T-helper 1 cell treated with Interleukin-12 subunit alpha and Interleukin-12 subunit beta and Interleukin-4 antibody, amounts not matched to agents 30 ng/mL and 1 ng/mL, for 36 hours (primary cell): ENCODE results near the gene PTPRU. TPM values are rescaled to one million over a fixed set of nuclear protein-coding genes. Genes with fewer than 3 reads are reported as not detected.
"Not testable (repeated sequence)": the region's sequence is repeated elsewhere in the genome, so short reads cannot be mapped to it uniquely, and the experiment has no call there.

ENCODE experiments used
- intact Hi-C: fragments of 100-400 bp; cut with micrococcal nuclease; formaldehyde crosslinking; loops from one replicate; pipeline ENCODE4 v1.15.1; 2024
- total RNA-seq: library from RNA; stranded (reverse); gene quantifications from 2 replicates; pipeline ENCODE4 v1.2.3, GENCODE V29; 2022

PTPRU gene
- total RNA-seq, 1 donor from 2014 or later: 0.71 TPM

DNA sequence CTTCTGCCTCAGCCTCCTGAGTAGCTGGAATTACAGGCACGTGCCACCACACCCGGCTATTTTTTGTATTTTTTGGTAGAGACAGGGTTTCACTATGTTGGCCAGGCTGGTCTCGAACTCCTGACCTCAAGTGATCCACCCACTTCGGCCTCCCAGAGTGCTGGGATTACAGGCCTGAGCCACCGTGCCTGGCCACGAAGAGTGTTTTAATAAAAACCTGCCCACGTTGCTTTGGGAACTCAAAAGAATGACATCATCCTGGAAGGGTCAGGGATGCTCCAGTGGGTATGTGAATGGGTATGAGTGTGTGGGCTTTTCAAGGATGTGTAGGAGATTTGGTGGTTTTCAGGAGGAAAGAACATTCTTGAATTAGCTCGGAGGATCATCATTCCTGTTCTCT lies 78.4 kb downstream of the PTPRU start:
- intact Hi-C loops: not testable (repeated sequence)

DNA sequence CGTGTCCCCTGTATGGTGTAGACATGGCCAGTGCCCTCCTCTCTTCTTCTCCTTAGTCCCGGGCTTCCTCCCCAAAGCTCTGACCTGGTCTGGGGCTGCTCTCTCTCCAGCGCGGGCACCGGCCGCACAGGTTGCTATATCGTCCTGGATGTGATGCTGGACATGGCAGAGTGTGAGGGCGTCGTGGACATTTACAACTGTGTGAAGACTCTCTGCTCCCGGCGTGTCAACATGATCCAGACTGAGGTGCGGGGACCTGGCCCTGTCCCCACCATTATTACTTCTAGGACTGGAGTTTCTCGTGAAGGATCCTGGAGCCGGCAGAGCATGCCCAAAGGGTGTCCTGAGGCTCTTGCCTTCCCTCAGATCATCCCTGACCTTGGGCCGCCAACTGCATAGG lies 78.9 kb downstream of the PTPRU start:
- intact Hi-C loops: no loop called here

DNA sequence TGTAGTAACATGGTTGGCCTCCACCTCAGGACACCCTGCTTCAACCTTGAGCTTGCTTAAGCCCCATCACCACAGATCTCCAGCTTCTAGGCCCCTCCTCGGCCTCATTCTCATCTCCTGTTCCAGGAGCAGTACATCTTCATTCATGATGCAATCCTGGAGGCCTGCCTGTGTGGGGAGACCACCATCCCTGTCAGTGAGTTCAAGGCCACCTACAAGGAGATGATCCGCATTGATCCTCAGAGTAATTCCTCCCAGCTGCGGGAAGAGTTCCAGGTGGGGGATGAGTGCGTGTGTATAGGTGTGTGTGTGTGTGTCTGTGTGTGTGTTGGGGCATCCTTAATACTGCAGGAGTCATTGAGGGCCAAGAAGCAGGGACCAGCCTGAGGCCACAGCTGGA lies 79.6 kb downstream of the PTPRU start:
- intact Hi-C loops: no loop called here

DNA sequence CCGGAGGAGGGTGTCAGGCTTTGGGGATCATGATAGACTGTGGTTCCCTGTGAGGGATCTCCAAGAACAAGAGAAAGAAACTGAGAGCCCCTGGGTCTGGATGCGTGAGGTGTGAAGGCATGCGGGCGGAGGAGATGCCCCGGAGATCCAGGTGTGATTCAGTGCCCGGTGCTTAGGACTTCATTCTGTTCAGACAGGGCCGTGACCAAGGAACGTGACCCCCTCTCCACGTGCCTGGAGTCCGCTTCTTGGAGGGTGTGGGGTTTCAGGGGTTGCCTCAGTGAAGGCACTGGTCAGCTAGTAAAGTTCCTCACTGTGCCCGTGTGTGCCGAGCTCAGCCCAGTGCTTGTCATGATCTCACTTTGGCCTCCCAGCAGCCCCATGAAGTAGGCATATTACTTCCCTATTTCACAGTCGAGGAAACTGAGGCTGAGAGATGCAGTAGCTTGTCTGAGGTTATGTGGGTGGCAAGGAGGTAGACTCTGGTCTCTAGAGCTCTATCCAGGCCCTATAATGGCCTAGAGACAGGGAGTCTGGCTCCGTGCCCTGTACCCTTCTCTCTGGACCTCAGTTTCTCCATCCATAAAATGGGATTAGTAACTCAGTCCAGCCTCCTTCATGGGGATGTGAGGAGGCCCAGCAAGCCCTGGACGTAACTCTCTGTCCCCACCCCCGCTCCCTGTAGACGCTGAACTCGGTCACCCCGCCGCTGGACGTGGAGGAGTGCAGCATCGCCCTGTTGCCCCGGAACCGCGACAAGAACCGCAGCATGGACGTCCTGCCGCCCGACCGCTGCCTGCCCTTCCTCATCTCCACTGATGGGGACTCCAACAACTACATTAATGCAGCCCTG lies 81.0 kb downstream of the PTPRU start:
- intact Hi-C loops: no loop called here

DNA sequence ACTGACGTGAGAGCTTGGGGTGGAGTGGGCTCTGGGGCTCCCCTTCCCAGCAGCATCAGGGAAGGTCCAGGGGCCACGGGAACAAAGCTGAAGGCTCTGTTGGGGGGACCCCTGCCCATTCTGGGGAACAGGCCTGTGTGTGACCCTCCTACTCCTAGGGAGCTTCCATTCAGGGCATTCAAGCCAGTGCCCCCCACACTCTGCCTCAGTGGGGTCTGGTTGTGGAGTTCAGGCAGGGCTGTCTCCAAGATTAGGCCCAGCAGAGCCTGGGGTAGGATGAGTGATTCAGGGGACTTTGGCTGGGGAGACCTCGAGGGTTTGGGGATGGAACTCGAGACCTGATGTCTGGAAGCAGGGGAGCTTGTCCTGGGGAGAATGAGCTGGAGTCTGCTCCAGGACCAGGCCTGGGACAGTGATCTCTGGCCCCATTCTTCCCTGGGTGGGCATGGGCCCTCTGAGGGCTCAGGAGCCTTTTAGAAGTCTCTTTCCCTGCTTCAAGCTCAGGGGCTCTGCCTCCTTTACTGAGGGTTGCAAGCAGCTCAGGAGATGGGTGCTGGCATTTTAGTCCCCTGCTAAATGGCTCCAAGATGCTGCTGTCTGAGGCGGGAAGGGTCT lies 81.7 kb downstream of the PTPRU start:
- intact Hi-C loops: no loop called here

DNA sequence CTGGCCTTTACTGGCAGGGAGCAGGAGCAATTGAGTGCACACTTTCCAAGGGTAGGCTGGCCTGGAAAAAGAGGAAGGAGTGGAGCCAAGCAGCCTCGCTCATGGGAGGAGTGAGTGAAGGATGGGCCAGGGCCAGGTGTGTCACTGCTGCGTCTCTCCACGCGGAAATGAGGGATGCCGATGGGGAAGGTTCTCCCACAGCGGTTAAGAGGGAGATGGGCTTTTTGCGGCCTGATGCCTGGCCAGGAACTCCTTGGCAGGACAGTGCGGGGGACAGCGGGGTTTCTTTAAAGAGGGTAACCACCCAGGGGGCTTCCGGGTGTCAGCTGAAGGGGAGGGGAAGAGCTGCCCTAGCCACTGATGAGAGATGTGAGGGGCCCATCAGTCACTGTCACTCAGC lies 82.4 kb downstream of the PTPRU start:
- intact Hi-C loops: no loop called here

DNA sequence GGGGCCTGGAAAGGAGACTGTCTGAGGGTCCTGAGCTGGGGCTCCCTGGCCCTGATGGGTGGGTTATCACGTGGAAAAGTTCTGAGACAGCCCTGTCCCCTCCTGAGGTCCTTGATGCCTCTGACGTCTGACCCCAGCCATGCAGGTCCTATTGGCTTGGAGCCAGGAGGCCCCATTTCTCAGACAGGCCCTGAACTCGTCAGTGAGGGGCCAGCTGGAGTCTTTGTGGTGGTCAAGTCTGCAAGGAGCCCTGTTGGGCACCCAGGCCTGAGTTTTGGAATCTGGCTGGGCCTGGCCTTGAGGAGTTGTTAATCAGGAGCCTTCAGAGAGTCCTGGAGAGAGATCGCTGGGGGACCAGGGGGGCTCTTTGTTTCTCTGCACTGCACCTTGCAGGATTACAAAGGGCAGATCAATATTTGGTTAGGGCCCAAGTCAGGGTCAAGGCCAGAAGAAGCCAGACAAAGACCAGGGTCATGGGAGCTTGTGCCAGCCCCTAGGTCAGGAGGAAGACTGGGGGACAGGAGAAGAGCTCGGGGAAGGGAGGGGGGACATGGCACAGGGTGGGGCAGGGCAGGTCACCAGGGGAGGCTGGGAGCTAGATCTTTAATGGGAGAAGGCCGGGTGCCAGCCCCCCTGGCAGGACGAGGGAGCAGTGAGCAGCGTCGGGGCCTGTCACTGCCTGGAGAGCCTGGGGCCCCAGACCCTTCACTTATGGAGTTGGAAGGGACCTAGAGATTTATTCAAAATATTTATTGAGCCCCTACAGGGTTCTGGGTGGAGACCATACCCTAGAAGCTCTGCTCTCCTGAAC lies 83.2 kb downstream of the PTPRU start:
- intact Hi-C loops: no loop called here

DNA sequence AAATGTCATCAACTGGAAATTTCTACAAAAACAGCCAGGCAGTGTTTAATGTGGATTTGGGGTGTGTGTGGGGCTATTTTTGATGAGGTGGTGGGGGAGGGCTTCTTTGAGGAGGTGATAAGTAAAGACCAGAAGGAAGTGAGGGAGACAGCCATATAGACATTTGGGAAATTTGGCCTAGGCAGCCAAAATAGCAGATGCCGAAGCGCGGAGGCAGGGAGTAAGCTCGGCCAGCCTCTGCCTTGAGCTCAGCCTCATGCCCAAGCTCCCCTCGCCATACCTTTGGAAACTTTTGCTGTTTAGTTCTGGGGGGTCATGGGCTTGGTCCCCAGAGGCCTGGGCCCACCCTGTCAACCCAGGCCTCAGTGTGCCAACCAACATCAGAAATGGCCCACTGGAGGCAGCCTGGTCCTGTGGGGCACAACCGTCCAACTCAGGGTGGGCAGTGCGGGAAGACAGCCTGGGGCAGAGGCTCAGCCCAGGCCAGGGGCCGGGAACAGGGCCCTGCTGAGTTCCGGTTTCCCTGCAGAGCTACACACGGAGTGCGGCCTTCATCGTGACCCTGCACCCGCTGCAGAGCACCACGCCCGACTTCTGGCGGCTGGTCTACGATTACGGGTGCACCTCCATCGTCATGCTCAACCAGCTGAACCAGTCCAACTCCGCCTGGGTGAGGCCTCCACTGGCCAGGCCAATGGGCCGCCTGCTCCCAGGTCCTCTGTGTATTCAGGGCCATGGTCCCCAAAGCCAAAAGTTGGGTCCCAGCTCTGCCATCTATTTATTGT lies 84.0 kb downstream of the PTPRU start:
- intact Hi-C loops: no loop called here

DNA sequence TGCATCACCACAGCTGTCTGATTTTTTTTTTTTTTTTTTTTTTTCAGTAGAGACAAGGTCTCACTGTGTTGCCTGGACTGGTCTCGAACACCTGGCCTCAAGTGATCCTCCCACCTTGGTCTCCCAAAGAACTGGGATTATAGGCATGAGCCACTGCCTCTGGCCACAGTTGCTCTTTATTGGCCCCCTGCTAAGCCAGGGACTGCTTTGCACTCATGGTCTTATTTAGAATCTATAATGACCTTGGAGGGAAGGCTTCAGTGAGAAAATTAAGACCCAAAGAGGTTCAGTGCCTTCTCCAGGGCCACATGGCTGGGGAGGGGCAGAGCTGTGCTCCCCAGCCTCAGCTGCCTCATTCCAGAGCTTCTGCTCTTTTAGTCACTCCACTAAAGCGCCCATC lies 84.9 kb downstream of the PTPRU start:
- intact Hi-C loops: no loop called here

DNA sequence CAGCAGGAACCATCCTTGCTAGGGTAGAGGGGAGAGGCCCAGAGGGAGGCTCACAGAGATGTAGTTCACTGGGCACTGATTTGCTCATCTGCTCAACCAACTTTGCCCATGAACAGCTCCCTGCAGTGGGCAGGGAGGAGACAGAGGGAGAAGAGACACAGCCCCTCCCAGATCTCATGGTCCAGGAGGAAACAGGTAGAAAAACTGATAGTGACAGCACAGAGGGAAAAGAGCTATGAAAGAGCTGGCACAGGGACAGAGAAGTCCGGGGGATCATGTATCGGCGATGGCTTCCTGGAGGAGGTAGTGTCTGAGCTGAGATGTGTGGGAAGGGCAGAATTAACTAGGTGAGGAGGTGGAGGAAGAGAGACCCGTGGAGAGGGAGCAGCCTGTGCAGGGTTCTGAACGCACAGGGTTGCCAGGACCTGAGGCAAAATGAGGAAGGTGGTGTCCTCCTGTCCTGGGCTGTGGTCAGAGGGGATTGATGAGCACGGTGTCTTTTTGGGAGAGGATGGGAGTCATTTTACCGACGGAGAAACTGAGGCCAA lies 85.9 kb downstream of the PTPRU start:
- intact Hi-C loops: no loop called here

DNA sequence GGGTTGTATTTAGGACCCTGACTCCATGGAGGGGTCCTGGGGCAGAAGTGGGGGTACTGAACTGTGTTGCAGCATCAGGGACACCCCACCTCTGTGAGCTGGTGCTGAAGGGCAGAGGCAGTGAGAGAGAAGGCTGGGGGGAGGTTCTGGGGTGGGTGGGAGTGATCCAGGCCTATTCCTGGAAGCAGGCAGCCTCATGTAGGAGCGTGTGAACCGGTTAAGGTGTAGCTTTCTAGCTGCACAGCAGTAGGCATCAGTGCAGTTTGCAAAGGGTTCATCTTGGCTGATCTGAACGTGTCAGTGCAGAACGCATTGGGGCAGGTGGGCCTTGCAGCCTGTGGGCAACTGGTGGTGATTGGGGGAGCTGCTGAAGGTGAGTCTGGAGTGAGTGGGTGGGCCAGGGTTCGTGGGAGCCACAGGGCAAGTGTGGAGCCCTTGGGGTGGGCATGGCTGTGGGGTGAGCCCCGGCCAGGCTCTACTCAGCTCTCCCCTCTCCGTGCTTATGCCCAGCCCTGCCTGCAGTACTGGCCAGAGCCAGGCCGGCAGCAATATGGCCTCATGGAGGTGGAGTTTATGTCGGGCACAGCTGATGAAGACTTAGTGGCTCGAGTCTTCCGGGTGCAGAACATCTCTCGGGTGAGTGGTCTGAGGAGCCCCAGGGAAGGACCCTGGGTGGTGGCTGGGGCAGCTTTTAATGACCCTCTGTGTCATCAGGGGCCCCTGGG lies 86.7 kb downstream of the PTPRU start:
- intact Hi-C loops: no loop called here

DNA sequence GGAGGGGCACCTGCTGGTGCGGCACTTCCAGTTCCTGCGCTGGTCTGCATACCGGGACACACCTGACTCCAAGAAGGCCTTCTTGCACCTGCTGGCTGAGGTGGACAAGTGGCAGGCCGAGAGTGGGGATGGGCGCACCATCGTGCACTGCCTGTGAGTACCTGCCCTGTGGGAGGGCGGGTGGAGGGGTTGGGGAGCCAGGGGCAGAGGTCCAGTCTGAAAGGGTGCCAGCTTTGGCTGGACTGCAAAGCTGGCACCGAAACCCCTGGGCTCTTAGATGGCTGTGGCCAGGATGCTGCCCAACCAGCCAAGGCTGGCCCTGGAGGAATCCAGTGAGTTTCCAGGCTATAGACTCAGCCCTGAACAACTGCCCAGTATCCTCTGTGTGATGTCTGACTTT lies 87.3 kb downstream of the PTPRU start:
- intact Hi-C loops: no loop called here

DNA sequence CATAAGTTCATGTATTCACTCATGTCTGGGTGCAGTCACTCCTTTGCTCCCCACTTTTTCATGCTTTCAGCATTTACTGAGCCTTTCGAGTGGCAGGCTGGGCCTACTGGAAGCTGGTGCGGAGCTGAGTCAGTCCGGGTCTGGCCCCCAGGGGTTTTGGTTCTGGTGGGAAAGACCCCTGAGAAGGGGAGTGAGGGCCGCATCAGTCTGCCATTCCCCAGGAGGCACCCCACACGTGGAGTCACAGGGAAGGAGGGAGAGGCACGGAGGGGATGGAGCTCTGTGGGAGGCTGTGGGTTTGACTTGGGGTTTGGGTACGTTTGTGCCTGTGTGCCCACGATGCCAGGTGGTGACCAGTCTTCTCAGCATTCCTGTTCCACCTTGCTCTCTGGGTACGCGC lies 87.9 kb downstream of the PTPRU start:
- intact Hi-C loops: no loop called here

DNA sequence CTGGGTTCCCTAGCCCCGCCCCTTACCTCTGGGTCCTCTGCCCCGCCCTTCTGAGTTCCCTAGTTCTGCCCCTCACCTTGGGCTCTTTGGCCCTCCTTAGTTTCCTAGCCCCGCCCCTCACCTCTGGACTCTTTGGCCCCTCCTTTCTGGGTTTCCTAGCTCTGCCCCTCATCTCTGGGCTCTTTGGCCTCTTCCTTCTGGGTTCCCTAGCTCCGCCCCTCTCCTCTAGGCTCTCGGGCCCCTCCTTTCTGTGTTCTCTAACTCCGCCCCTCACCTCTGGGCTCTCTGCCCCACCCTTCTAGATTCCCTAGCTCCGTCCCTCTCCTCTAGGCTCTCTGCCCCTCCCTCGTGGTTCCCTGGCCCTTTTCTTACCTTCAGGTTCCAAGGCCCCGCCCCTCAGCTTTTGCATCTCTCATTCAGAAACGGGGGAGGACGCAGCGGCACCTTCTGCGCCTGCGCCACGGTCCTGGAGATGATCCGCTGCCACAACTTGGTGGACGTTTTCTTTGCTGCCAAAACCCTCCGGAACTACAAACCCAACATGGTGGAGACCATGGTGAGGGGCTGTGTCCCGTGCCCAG lies 88.5 kb downstream of the PTPRU start:
- intact Hi-C loops: no loop called here

DNA sequence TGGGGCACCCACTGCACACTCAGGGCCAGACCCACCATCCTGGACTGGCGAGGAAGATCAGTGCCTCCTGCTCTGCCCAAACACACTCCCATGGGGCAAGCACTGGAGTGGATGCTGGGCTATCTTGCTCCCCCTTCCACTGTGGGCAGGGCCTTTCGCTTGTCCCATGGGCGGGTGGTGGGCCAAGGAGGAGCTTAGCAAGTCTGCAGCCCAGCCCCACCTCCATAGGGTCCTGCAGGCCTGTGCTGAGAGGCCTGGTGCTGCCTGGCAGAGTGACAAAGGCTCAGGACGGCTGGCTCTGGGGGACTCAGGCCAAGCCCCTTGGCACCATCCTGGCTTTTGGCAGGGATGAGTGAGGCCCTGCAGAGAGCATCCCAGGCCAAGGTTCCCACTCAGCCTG lies 89.4 kb downstream of the PTPRU start:
- intact Hi-C loops: no loop called here

DNA sequence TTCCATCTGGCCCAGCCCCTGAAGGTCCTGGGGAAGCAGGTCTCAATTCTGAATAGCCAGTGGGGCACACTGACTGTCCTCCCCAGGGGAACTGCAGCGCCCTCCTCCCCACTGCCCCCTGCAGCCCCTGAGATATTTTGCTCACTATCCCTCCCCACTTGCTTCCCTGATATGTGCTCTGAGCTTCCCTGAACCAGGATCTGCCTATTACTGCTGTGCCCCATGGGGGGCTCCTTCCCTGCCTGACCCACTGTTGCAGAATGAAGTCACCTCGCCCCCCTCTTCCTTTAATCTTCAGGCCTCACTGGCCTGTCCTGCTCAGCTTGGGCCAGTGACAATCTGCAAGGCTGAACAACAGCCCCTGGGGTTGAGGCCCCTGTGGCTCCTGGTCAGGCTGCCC lies 89.8 kb downstream of the PTPRU start:
- intact Hi-C loops: no loop called here

DNA sequence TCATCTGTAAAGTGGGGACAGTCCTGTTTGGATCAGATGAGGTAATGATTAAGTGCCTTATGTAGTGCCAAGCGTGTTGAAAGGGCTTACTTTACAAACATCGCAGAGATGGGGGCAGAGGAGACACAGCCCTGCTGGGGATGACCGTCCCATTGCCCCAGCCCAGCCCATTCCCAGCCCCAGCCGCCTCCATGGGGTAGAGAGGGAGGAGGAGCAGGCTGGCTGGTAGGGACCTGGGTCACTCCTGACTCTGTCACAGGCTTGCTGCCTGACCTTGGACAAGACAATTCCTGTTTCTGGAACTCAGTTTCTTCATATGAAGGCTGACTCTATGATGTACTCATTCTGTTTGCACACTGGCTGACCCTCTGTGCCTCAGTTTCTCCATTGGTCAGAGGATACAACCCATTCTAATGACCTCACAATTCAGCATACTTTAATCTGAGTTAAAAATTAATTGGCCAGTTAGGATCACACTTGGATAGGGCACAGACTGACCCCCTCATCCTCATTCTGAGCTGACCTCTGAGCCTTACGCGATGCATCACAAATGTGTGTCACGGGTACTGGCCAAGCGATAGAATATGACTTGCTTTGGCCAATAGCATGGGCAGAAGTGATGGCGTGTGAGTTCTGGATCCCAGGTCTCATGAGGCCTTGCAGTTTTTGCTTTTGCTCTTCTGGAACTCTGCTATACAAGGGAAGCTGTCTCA lies 91.1 kb downstream of the PTPRU start:
- intact Hi-C loops: no loop called here

DNA sequence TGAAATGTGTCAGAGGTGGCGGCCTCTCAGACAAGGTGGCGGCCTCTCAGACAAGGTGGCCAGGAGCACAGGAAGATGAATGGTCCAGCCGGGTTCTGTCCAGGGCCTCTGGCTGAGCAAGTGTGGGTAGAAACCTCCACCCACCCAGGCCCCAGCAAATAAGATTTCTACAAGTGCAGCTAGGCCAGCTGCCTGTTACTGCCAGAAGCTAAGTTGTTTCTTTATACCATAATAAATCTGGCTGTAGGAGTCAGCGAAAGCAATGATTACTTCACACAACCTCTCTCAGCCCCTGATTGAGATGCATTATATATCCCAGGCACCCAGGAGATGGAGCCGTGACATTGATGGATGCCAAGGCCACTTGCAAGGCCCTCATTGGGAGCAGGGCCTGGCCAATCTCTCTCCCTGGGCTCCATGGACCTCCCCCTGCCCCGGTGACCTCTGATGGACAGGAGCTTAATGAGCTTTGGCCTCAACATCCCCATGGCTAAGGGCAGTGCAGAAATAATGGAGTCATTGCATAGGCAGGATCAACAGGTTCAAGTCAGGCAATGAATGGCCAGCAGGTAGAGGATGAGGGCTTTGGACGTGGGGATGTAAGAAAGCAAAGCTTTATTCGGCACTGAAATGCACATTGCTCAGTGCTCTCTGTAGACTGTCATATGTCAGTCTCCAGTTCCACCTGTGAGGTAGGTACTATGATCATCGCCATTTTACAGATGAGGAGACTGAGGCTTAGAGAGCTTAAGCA lies 92.9 kb downstream of the PTPRU start:
- intact Hi-C loops: no loop called here

DNA sequence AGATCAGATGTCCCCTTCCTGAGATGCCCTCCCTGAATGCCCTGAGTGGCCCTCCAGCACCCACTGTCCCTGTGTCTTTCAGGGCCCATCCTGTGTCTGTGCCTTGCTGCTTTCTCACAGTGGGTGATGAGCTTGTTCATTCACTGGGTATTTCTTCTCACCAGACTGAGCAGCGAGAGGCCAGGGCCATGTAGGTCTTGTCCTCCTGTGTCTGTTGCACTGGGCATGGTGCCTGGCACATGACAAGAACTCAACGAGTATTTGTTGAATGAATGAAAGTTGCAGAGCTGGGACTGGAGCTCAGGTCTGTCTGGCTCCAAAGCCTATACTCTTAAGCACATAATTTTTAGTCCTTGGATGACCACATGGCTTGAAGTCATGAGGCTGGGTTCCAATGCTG lies 93.8 kb downstream of the PTPRU start:
- intact Hi-C loops: no loop called here
